ENCODE measurements around the gene ANKFY1.
"Not testable (repeated sequence)": the region's sequence is repeated elsewhere in the genome, so short reads cannot be mapped to it uniquely, and the experiment has no call there.

The ANKFY1 gene

GRCh38 chr17:4258867-4259266 lies 4.9 kb downstream of the ANKFY1 start:
- DNase-seq (ENCODE audit: extremely low read depth, low read depth), result no peak
- no peak overlapping the region for H3K4me3 ChIP-seq (replicated peaks; ENCODE audit: low read depth, low read length)
- no peak for TF ChIP-seq CTCF (IDR thresholded peaks at IDR 0.05; ENCODE audit: low read depth, low read length, missing control alignments)

- TF ChIP-seq CTCF (IDR thresholded peaks at IDR 0.05; ENCODE audit: low read depth, low read length, missing control alignments), result no peak
- H3K4me3 ChIP-seq (replicated peaks; ENCODE audit: low read depth, low read length), result no peak overlapping the region
- DNase-seq (ENCODE audit: extremely low read depth, low read depth), result no peak
Observed at GRCh38 chr17:4256952-4257351, 6.8 kb downstream of the ANKFY1 start.

GRCh38 chr17:4255271-4255670 lies 8.5 kb downstream of the ANKFY1 start:
- not testable (repeated sequence) for H3K4me3 ChIP-seq (replicated peaks; ENCODE audit: low read depth, low read length); DNase-seq (ENCODE audit: extremely low read depth, low read depth)

GRCh38 chr17:4250887-4251286 lies 12.9 kb downstream of the ANKFY1 start:
- no peak for DNase-seq (ENCODE audit: extremely low read depth, low read depth)
- no peak overlapping the region for H3K4me3 ChIP-seq (replicated peaks; ENCODE audit: low read depth, low read length)
- TF ChIP-seq CTCF (IDR thresholded peaks at IDR 0.05; ENCODE audit: low read depth, low read length, missing control alignments), result no peak

- DNase-seq (ENCODE audit: extremely low read depth, low read depth), result no peak
- TF ChIP-seq CTCF (IDR thresholded peaks at IDR 0.05; ENCODE audit: low read depth, low read length, missing control alignments), result peak; percentile 59
- H3K4me3 ChIP-seq (replicated peaks; ENCODE audit: low read depth, low read length), result no peak overlapping the region
Observed at GRCh38 chr17:4249452-4250029, 14.2 kb downstream of the ANKFY1 start.

GRCh38 chr17:4248504-4249277 lies 15.1 kb downstream of the ANKFY1 start:
- no peak overlapping the region for H3K4me3 ChIP-seq (replicated peaks; ENCODE audit: low read depth, low read length)
- TF ChIP-seq CTCF (IDR thresholded peaks at IDR 0.05; ENCODE audit: low read depth, low read length, missing control alignments), result no peak
- DNase-seq (ENCODE audit: extremely low read depth, low read depth), result no peak

- no peak for DNase-seq (ENCODE audit: extremely low read depth, low read depth)
- no peak for TF ChIP-seq CTCF (IDR thresholded peaks at IDR 0.05; ENCODE audit: low read depth, low read length, missing control alignments)
- no peak overlapping the region for H3K4me3 ChIP-seq (replicated peaks; ENCODE audit: low read depth, low read length)
Observed at GRCh38 chr17:4247971-4248388, 15.8 kb downstream of the ANKFY1 start.
